H1 (cell line): ENCODE measurements around the gene SBNO2. TPM values are rescaled to one million over a fixed set of nuclear protein-coding genes. Genes with fewer than 3 reads are reported as not detected.

Source experiments
- CTCF ChIA-PET: fragments of 300-600 bp; sonication (Branson Sonifier 250); formaldehyde crosslinking; loops from one replicate; lab custom pipeline; 2021; ENCODE audit not compliant: partially characterized antibody; lab: Charles Lee
- POLR2A ChIA-PET: fragments of 300-600 bp; sonication (Branson Sonifier 250); formaldehyde crosslinking; loops from one replicate; lab custom pipeline; 2021; ENCODE audit warnings: inconsistent platforms; ENCODE audit not compliant: partially characterized antibody; lab: Charles Lee
- DNase-seq, 2 experiments: peaks; one replicate each; pipeline versions ENCODE4 v3.0.0 to v3.0.0-alpha.2; 2010 to 2022; ENCODE audit warnings: low spot score in 2 of 2, low read depth in 1 of 2, mixed read lengths in 1 of 2
- FAIRE-seq: peaks from 2 replicates; lab custom pipeline; 2011; peaks lifted over from hg19 to GRCh38; lab: Jason Lieb, UNC
- H2AFZ ChIP-seq: 2 replicates; pipeline ENCODE4 v1.8.1; 2012; ENCODE audit warnings: low read length, inconsistent platforms
- H2AK5ac ChIP-seq: 2 replicates; pipeline ENCODE4 v1.6.1; 2013; ENCODE audit warnings: low read depth, low read length
- H2BK120ac ChIP-seq: replicated peaks from 2 replicates; pipeline ENCODE3; 2013; ENCODE audit warnings: low read depth, low read length, inconsistent platforms
- H2BK12ac ChIP-seq: 2 replicates; pipeline ENCODE4 v1.6.1; 2013; ENCODE audit warnings: low read depth, low read length
- H2BK15ac ChIP-seq: 2 replicates; pipeline ENCODE4 v1.6.1; 2013; ENCODE audit warnings: low read length
- H2BK20ac ChIP-seq: 2 replicates; pipeline ENCODE4 v1.6.1; 2013; ENCODE audit warnings: low read length
- H2BK5ac ChIP-seq: 2 replicates; pipeline ENCODE4 v1.6.1; 2013; ENCODE audit warnings: low read depth, low read length
- H3K14ac ChIP-seq: 2 replicates; pipeline ENCODE4 v1.6.1; 2013; ENCODE audit warnings: inconsistent platforms; ENCODE audit not compliant: insufficient read length
- H3K18ac ChIP-seq: 2 replicates; pipeline ENCODE4 v1.6.1; 2013; ENCODE audit warnings: low read length; ENCODE audit errors: extremely low read depth
- H3K23ac ChIP-seq: 2 replicates; pipeline ENCODE4 v1.6.1; 2013; ENCODE audit warnings: inconsistent platforms; ENCODE audit not compliant: insufficient read length
- H3K23me2 ChIP-seq: 2 replicates; pipeline ENCODE4 v1.6.1; 2013; ENCODE audit warnings: low read depth, low read length
- H3K27ac ChIP-seq: 2 replicates; pipeline ENCODE4 v1.6.1; 2011; ENCODE audit warnings: low read depth, low read length, inconsistent platforms
- H3K27me3 ChIP-seq, 4 experiments: replicated peaks in 1 of 4; 1 replicate in 1 of 4; 2 replicates in 3 of 4; pipeline versions ENCODE4 v1.6.1 to v1.8.1; 2011 to 2013; ENCODE audit warnings: low read length in 3 of 4, mild to moderate bottlenecking in 3 of 4, inconsistent platforms in 2 of 4, mixed read lengths in 2 of 4, moderate library complexity in 1 of 4; ENCODE audit not compliant: control insufficient read depth in 3 of 4, insufficient read depth in 3 of 4; ENCODE audit errors: extremely low read depth in 1 of 4
- H3K36me3 ChIP-seq, 4 experiments: 2 replicates each; pipeline versions ENCODE4 v1.6.1 to v1.8.1; 2011 to 2013; ENCODE audit warnings: mild to moderate bottlenecking in 4 of 4, low read length in 3 of 4, moderate library complexity in 2 of 4, control low read depth in 1 of 4, inconsistent platforms in 1 of 4; ENCODE audit not compliant: insufficient read depth in 4 of 4, control insufficient read depth in 2 of 4
- H3K4ac ChIP-seq: replicated peaks from 2 replicates; pipeline ENCODE3; 2013; ENCODE audit warnings: low read length, low read depth, mixed read lengths, inconsistent platforms; ENCODE audit not compliant: insufficient read length
- H3K4me1 ChIP-seq, 4 experiments: replicated peaks in 1 of 4; 1 replicate in 1 of 4; 2 replicates in 3 of 4; pipeline versions ENCODE4 v1.6.1 to v1.8.1; 2011 to 2013; ENCODE audit warnings: low read length in 3 of 4, inconsistent platforms in 2 of 4, mixed read lengths in 1 of 4; ENCODE audit not compliant: insufficient read depth in 4 of 4, control insufficient read depth in 3 of 4
- H3K4me2 ChIP-seq, 2 experiments: 2 replicates each; pipeline versions ENCODE4 v1.6.1 to v1.8.1; 2011 to 2013; ENCODE audit warnings: low read depth in 2 of 2, low read length in 2 of 2, control low read depth in 1 of 2, inconsistent platforms in 1 of 2, mild to moderate bottlenecking in 1 of 2; ENCODE audit not compliant: insufficient read depth in 1 of 2
- H3K4me3 ChIP-seq, 4 experiments: fragments of 200-600, 300-600 bp in 1 of 4; sonication (generic), shearing (Covaris generic), sonication (Bioruptor Twin) in 1 of 4; 2 replicates each; pipeline versions ENCODE4 v1.5.1 to v1.8.1; 2011 to 2016; ENCODE audit warnings: low read length in 4 of 4, low read depth in 3 of 4, control low read depth in 2 of 4, inconsistent platforms in 2 of 4, mild to moderate bottlenecking in 2 of 4, mixed read lengths in 1 of 4, moderate library complexity in 1 of 4; ENCODE audit not compliant: insufficient read depth in 2 of 4; ENCODE audit errors: extremely low read depth in 1 of 4
- H3K56ac ChIP-seq: replicated peaks from 2 replicates; pipeline ENCODE3; 2013; ENCODE audit warnings: low read depth, mild to moderate bottlenecking, mixed read lengths, low read length, inconsistent platforms; ENCODE audit not compliant: insufficient read length
- H3K79me1 ChIP-seq: 2 replicates; pipeline ENCODE4 v1.6.1; 2013; ENCODE audit warnings: low read depth, low read length, control low read depth
- H3K79me2 ChIP-seq, 2 experiments: 2 replicates each; pipeline versions ENCODE4 v1.6.1 to v1.8.1; 2012 to 2013; ENCODE audit warnings: low read length in 2 of 2, mild to moderate bottlenecking in 2 of 2, inconsistent platforms in 1 of 2; ENCODE audit not compliant: insufficient read depth in 2 of 2, control insufficient read depth in 1 of 2
- H3K9ac ChIP-seq, 4 experiments: replicated peaks in 1 of 4; 1 replicate in 1 of 4; 2 replicates in 3 of 4; pipeline versions ENCODE4 v1.6.1 to v1.8.1; 2011 to 2013; ENCODE audit warnings: low read depth in 3 of 4, low read length in 3 of 4, control low read depth in 2 of 4, mild to moderate bottlenecking in 2 of 4, moderate library complexity in 2 of 4, inconsistent platforms in 1 of 4; ENCODE audit errors: extremely low read depth in 1 of 4
- H3K9me3 ChIP-seq, 2 experiments: 2 replicates each; pipeline versions ENCODE4 v1.6.1 to v1.8.1; 2012 to 2013; ENCODE audit warnings: mild to moderate bottlenecking in 2 of 2, moderate library complexity in 2 of 2, control low read depth in 1 of 2, inconsistent platforms in 1 of 2, low read depth in 1 of 2, low read length in 1 of 2, mixed read lengths in 1 of 2; ENCODE audit not compliant: insufficient read depth in 2 of 2
- H4K20me1 ChIP-seq, 2 experiments: replicated peaks in 1 of 2; 2 replicates each; pipeline versions ENCODE3 to v1.8.1; 2011 to 2013; ENCODE audit warnings: inconsistent platforms in 2 of 2, low read length in 2 of 2, mild to moderate bottlenecking in 1 of 2; ENCODE audit not compliant: insufficient read depth in 2 of 2, control insufficient read depth in 1 of 2
- H4K5ac ChIP-seq: 2 replicates; pipeline ENCODE4 v1.6.1; 2013; ENCODE audit warnings: low read length, low read depth, mixed read lengths, inconsistent platforms; ENCODE audit not compliant: insufficient read length
- H4K8ac ChIP-seq: 2 replicates; pipeline ENCODE4 v1.8.0; 2013; ENCODE audit warnings: mild to moderate bottlenecking, moderate library complexity, low read length, inconsistent platforms; ENCODE audit not compliant: insufficient read depth; ENCODE audit errors: extremely low read depth
- H4K91ac ChIP-seq: replicated peaks from 2 replicates; pipeline ENCODE3; 2013; ENCODE audit warnings: low read length, mixed read lengths, inconsistent platforms; ENCODE audit not compliant: insufficient read length
- HDAC6 ChIP-seq: IDR thresholded peaks from one replicate; pipeline ENCODE4 v1.7.1; 2012; ENCODE audit warnings: low read depth, mild to moderate bottlenecking, inconsistent platforms, low read length, moderate library complexity
- POLR2AphosphoS5 ChIP-seq: IDR thresholded peaks from 2 replicates; pipeline ENCODE4 v1.6.1; 2011; ENCODE audit warnings: low read depth, low read length
- SRF ChIP-seq: IDR thresholded peaks from 2 replicates; pipeline ENCODE4 v1.6.1; 2011; ENCODE audit warnings: mild to moderate bottlenecking, low read depth, low read length, moderate library complexity
- WGBS, 2 experiments: shearing (Covaris generic) in 1 of 2; methylation state at CpG; one replicate each; pipeline versions ENCODE4 v1.1.6 to v1.1.7; 2013 to 2015; ENCODE audit warnings: low lambda C conversion rate in 2 of 2, mixed read lengths in 2 of 2, inconsistent platforms in 1 of 2, low coverage in 1 of 2, missing lambda C conversion rate in 1 of 2; ENCODE audit not compliant: insufficient replicate concordance in 2 of 2, insufficient coverage in 1 of 2, insufficient read length in 1 of 2; ENCODE audit errors: extremely low coverage in 1 of 2, missing lambda C conversion rate in 1 of 2; 5-methylcytosine and 5-hydroxymethylcytosine counted together
- polyA plus RNA-seq, 7 experiments: library from polyadenylated mRNA; depleted of rRNA in 3 of 7; stranded (reverse) in 5 of 7; unstranded in 2 of 7; fragments of >200 nt in 5 of 7; fragments of 200-250 nt in 2 of 7; gene quantifications; 1 replicate in 5 of 7; 2 replicates in 1 of 7; 4 replicates in 1 of 7; pipeline versions ENCODE4 v1.2.1 to v1.2.3, GENCODE V29; 2011 to 2013; ENCODE audit warnings: missing spikeins in 2 of 7, mixed read lengths in 2 of 7
- total RNA-seq: library from RNA; stranded (reverse); fragmentation: NEBNext Ultra II Directional; extraction: Animal tissue kit (Norgen Biotek cat#: 25700); gene quantifications from 2 replicates; pipeline ENCODE4 v1.2.1, GENCODE V29; 2021

The SBNO2 gene
- total and polyA plus RNA-seq, 2 of the 8 experiments (the other 6 are each of a cell fraction or from before 2014, with no cell fraction given), result 12.2 to 31.4 TPM

- H3K56ac ChIP-seq, result no peak overlapping the region
- no peak overlapping the region for H3K14ac ChIP-seq
- no peak overlapping the region for H2AFZ ChIP-seq
- H2BK12ac ChIP-seq, result no peak overlapping the region
- POLR2A ChIA-PET, result interaction anchor here (0.8 to 1.4 kb wide), 3 partner anchors 13 to 102 kb away, joined by 3 to 4 read pairs (median 3); partner anchors contain the start of gene GPX4
- H3K23ac ChIP-seq, result no peak overlapping the region
- H4K20me1 ChIP-seq, result peaks cover 2 to 3% of the 10 kb centered on the region in 2 experiments
- H3K36me3 ChIP-seq, result peaks cover 0 to 52% (median 9%) of the 10 kb centered on the region in 4 experiments; a peak in 4 of 8 replicates
- FAIRE-seq (no peak), DNase-seq (no peak)
- no peak overlapping the region for H3K4me3 ChIP-seq
- no peak overlapping the region for H3K4me2 ChIP-seq
- WGBS, 2 experiments, result 92% methylated on average over 10 of the region's 16 CpGs; no CpG with 5 or more reads in 1 of the 2 experiments
- no peaks in the 10 kb centered on the region for H3K79me1 ChIP-seq
- H2BK15ac ChIP-seq, result no peak overlapping the region
- H4K8ac ChIP-seq, result peak overlapping the region; percentile 68; the same call in 1 of the 2 replicates
- CTCF ChIA-PET, result interaction anchor here (0.6 to 1.4 kb wide), 5 partner anchors 13 to 146 kb away, joined by 3 to 4 read pairs (median 3); no protein-coding TSS in a partner anchor
- no peaks in the 10 kb centered on the region for H3K79me2 ChIP-seq
- H3K27ac ChIP-seq, result no peak overlapping the region
- no peak overlapping the region for H3K4ac ChIP-seq
- no peaks in the 10 kb centered on the region; a peak in 3 of 7 replicates for H3K4me1 ChIP-seq
- H2BK120ac ChIP-seq, result no peak overlapping the region
- no peak overlapping the region for H4K91ac ChIP-seq
- H3K9ac ChIP-seq, result 0 out of 7 replicates have a peak overlapping the region, but pooled peaks of 1 of the 4 experiments have one; percentile 36
- no peaks in the 10 kb centered on the region for H3K27me3 ChIP-seq
- no peak overlapping the region for H4K5ac ChIP-seq
- no peak overlapping the region for H2AK5ac ChIP-seq
- H3K18ac ChIP-seq, result no peak overlapping the region
- no peaks in the 10 kb centered on the region for H3K9me3 ChIP-seq
- H3K23me2 ChIP-seq, result no peaks in the 10 kb centered on the region
- no peak overlapping the region for H2BK20ac ChIP-seq
- H2BK5ac ChIP-seq, result no peak overlapping the region; the same call in 1 of the 2 replicates
- TF ChIP-seq HDAC6, result no peak
- TF ChIP-seq SRF, result no peak
- no peak for TF ChIP-seq POLR2AphosphoS5
Observed at GRCh38 chr19:1117654-1118053, 56.4 kb downstream of the SBNO2 start.
